Measurements from ENCODE around the gene HAPSTR1. TPM values are rescaled to one million over a fixed set of nuclear protein-coding genes. Genes with fewer than 3 reads are reported as not detected.

Gene HAPSTR1
- polyA plus RNA-seq, 2 of the 4 experiments (the other 2 are of a cell fraction), result 22.4 to 36.9 TPM

GRCh38 chr16:9055661-9056060 lies 35.8 kb upstream of the HAPSTR1 start:
- peak in 1 of 2 experiments; percentile 36; a peak in 2 of 6 replicates for ATAC-seq
- FAIRE-seq, result no peak
- POLR2A ChIA-PET, result interaction anchor here (1.2 kb wide), 1 partner anchor 36 kb away, joined by 4 read pairs; the partner anchor contains the start of gene HAPSTR1
- no peak for TF ChIP-seq HEYL (CRISPR knock-in tag; IDR thresholded peaks at IDR 0.05)
- no peak for TF ChIP-seq ZFP36 (IDR thresholded peaks at IDR 0.05; ENCODE audit: borderline replicate concordance, partially characterized antibody)
- Histone ChIP-seq H3K4me3 (no peak overlapping the region), H3K9me3 (no peaks in the 10 kb centered on the region), H3K4me2 (0 out of 3 replicates have a peak overlapping the region, but pooled peaks have one; percentile 9), H3K4me1 (peaks cover 24% of the 10 kb centered on the region; the same call in 2 of the 3 replicates), H3K27ac (peak overlapping the region in 1 of 2 experiments; percentile 32; a peak in 2 of 6 replicates)
- CTCF ChIA-PET, result no interaction called here
- WGBS (ENCODE audit: missing lambda C conversion rate), result 24% methylated on average over 2 of the region's 2 CpGs
- DNase-seq (ENCODE audit: low read depth in 1 of 2, low spot score in 1 of 2), result no peak

GRCh38 chr16:9056061-9056460 lies 35.4 kb upstream of the HAPSTR1 start:
- Histone ChIP-seq H3K9me3 (no peaks in the 10 kb centered on the region), H3K27ac (peak overlapping the region in 1 of 2 experiments; percentile 32; a peak in 2 of 6 replicates), H3K4me3 (no peak overlapping the region), H3K4me2 (no peak overlapping the region), H3K4me1 (peaks cover 28% of the 10 kb centered on the region)
- 82% methylated on average over 9 of the region's 9 CpGs for WGBS (ENCODE audit: missing lambda C conversion rate)
- FAIRE-seq, result no peak
- TF ChIP-seq CHD4 (IDR thresholded peaks at IDR 0.05; ENCODE audit: borderline replicate concordance), result no peak
- no peak for TF ChIP-seq ZNF302 (CRISPR knock-in tag; IDR thresholded peaks at IDR 0.05)
- CTCF ChIA-PET, result interaction anchor here (0.7 kb wide), 1 partner anchor 45 kb away, joined by 3 read pairs; no protein-coding TSS in a partner anchor
- DNase-seq (ENCODE audit: low read depth in 1 of 2, low spot score in 1 of 2), result no peak
- no peak for ATAC-seq
- POLR2A ChIA-PET, result interaction anchor here (1.2 kb wide), 1 partner anchor 35 kb away, joined by 4 read pairs; the partner anchor contains the start of gene HAPSTR1

GRCh38 chr16:9058211-9058610 lies 33.2 kb upstream of the HAPSTR1 start:
- CTCF ChIA-PET, result no interaction called here

GRCh38 chr16:9060225-9060624 lies 31.2 kb upstream of the HAPSTR1 start:
- ChIA-PET POLR2A (interaction anchor here (0.8 kb wide), 1 partner anchor 12 kb away, joined by 3 read pairs; no protein-coding TSS in a partner anchor), CTCF (interaction anchor here (0.8 to 1.6 kb wide), 3 partner anchors 18 to 28 kb away, joined by 3 to 4 read pairs (median 3); no protein-coding TSS in a partner anchor)
- DNase-seq (ENCODE audit: low read depth in 1 of 2, low spot score in 1 of 2), result no peak
- FAIRE-seq, result no peak
- ATAC-seq, result no peak
- H3K9me3 ChIP-seq, result no peaks in the 10 kb centered on the region
- peaks cover 29% of the 10 kb centered on the region for H3K4me1 ChIP-seq
- peak; percentile 81 for TF ChIP-seq MAFK (IDR thresholded peaks at IDR 0.05; ENCODE audit: partially characterized antibody)
- TF ChIP-seq HEYL (CRISPR knock-in tag; IDR thresholded peaks at IDR 0.05), result no peak
- no peak overlapping the region for H3K4me3 ChIP-seq
- H3K27ac ChIP-seq, result peak overlapping the region in 1 of 2 experiments; percentile 71; a peak in 3 of 6 replicates
- H3K4me2 ChIP-seq, result no peak overlapping the region

More at GRCh38 chr16:9058211-9058610, 33.2 kb upstream of the HAPSTR1 start:
- ATAC-seq (no peak), DNase-seq (ENCODE audit: low read depth in 1 of 2, low spot score in 1 of 2) (no peak), FAIRE-seq (no peak)
- 0 out of 6 replicates have a peak overlapping the region, but pooled peaks of 1 of the 2 experiments have one; percentile 3 for H3K27ac ChIP-seq
- 92% methylated on average over 9 of the region's 9 CpGs for whole genome bisulfite sequencing (ENCODE audit: missing lambda C conversion rate)
- H3K9me3 ChIP-seq, result no peaks in the 10 kb centered on the region
- no peak overlapping the region for H3K4me3 ChIP-seq
- TF ChIP-seq HOXA7 (CRISPR knock-in tag; IDR thresholded peaks at IDR 0.05) (no peak), ELK1 (IDR thresholded peaks at IDR 0.05; ENCODE audit: low read depth, low read length) (no peak), HMGXB4 (CRISPR knock-in tag; IDR thresholded peaks at IDR 0.05; ENCODE audit: borderline replicate concordance) (no peak), MAZ (IDR thresholded peaks at IDR 0.05; ENCODE audit: borderline replicate concordance, low read depth, low read length) (no peak), FOSB (CRISPR knock-in tag; IDR thresholded peaks at IDR 0.05) (no peak), RNF2 (IDR thresholded peaks at IDR 0.05; ENCODE audit: borderline replicate concordance, low read depth) (no peak), SREBF2 (IDR thresholded peaks at IDR 0.05) (no peak)
- H3K4me2 ChIP-seq, result no peak overlapping the region
- peaks cover 32% of the 10 kb centered on the region for H3K4me1 ChIP-seq
- POLR2A ChIA-PET, result interaction anchor here (0.7 kb wide), 1 partner anchor 40 kb away, joined by 5 read pairs; no protein-coding TSS in a partner anchor

Data from A549 (cell line).